Lower leg skin (tissue), 4 donors: ENCODE results near the gene EFEMP1. TPM values are rescaled to one million over a fixed set of nuclear protein-coding genes. Genes with fewer than 3 reads are reported as not detected.

Experiments
- DNase-seq, 2 donors: peaks; one replicate each; pipeline ENCODE4 v3.0.0-alpha.2; 2019; ENCODE audit warnings: low spot score in 2 of 2
- H3K4me3 ChIP-seq: fragments of 200-600 bp; sonication (generic); 2 replicates; pipeline ENCODE4 v1.5.1; 2017; ENCODE audit warnings: mild to moderate bottlenecking, low read depth; ENCODE audit not compliant: poor library complexity, severe bottlenecking
- POLR2A ChIP-seq, 2 donors: fragments of 450-650 bp; IDR thresholded peaks; one replicate each; pipeline ENCODE4 v1.6.1; 2016 to 2017; ENCODE audit warnings: antibody characterized with exemption in 2 of 2, mild to moderate bottlenecking in 1 of 2, moderate library complexity in 1 of 2
- WGBS, 2 donors: methylation state at CpG; one replicate each; pipeline ENCODE4 v1.1.5; 2018; 5-methylcytosine and 5-hydroxymethylcytosine counted together
- intact Hi-C: fragments of 100-400 bp; cut with DNase I; formaldehyde crosslinking; loops from one replicate; pipeline ENCODE4 v1.15.0; 2023; ENCODE audit warnings: low total_unique reads
- total RNA-seq, 4 donors: library from RNA; depleted of rRNA; stranded (reverse); fragments of >200 nt; gene quantifications; one replicate each; pipeline ENCODE4 v1.1.0, GENCODE V29; 2016
- TF ChIP-seq, protein P1 (sequence below), 3 donors: fragments of 450-650 bp; IDR thresholded peaks; one replicate each; pipeline ENCODE4 v1.5.1; 2016; ENCODE audit warnings: antibody characterized with exemption in 3 of 3, mild to moderate bottlenecking in 3 of 3, moderate library complexity in 2 of 3

EFEMP1 gene
- total RNA-seq, 4 donors from 2014 or later: 86.2 to 113 (median 98.9) TPM

DNA sequence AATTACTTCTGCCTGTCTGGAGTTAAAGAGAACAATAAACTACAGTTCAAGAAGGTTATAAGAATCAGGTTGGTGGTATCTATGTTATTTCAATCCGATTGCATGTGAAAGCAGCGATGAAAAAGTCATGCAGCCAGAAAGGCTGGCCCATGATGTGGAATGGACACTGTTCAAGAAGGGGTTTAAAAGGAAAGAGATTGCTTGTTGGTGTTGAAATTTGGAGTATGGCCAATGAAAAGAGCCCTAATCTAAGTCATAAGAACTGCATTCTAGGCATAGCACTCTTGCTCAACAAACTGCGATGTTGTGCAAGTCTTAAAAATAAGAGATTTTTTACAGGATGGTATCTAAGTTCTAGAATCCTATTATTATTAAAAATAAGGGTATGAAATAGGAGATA is 61.3 kb downstream of the EFEMP1 start:
- peak in 1 of 2 donors; percentile 58 for DNase-seq
- no peak overlapping the region for H3K4me3 ChIP-seq
- TF ChIP-seq, protein P1, sequence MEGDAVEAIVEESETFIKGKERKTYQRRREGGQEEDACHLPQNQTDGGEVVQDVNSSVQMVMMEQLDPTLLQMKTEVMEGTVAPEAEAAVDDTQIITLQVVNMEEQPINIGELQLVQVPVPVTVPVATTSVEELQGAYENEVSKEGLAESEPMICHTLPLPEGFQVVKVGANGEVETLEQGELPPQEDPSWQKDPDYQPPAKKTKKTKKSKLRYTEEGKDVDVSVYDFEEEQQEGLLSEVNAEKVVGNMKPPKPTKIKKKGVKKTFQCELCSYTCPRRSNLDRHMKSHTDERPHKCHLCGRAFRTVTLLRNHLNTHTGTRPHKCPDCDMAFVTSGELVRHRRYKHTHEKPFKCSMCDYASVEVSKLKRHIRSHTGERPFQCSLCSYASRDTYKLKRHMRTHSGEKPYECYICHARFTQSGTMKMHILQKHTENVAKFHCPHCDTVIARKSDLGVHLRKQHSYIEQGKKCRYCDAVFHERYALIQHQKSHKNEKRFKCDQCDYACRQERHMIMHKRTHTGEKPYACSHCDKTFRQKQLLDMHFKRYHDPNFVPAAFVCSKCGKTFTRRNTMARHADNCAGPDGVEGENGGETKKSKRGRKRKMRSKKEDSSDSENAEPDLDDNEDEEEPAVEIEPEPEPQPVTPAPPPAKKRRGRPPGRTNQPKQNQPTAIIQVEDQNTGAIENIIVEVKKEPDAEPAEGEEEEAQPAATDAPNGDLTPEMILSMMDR (IDR thresholded peaks at IDR 0.05): no peak
- TF ChIP-seq POLR2A (IDR thresholded peaks at IDR 0.05): no peak
- intact Hi-C loops: no loop called here
- 54 to 65% methylated on average over 3 of the region's 3 CpGs for WGBS, 2 donors

DNA sequence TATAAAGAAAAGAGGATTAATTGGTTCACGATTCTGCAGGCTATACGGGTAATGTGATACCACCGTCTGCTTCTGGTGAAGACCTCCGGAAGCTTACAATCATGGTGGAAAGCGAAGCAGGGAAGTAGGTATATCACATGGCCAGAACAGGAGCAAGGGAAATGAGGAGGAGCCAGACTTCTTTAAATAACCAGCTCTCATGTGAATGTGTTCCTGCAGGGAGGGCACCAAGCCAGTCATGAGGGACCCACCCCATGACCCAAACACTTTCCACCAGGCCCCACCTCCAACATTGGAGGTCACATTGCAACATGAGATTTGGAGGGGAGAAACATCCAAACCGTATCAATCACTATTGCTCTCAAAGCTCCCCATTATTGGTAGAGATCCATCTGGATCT is 61.8 kb downstream of the EFEMP1 start:
- intact Hi-C loops: no loop called here
- WGBS, 2 donors: 87 to 89% methylated on average over 6 of the region's 6 CpGs
- DNase-seq: no peak
- no peak overlapping the region for H3K4me3 ChIP-seq
- no peak for TF ChIP-seq POLR2A (IDR thresholded peaks at IDR 0.05)
- TF ChIP-seq, protein P1 (IDR thresholded peaks at IDR 0.05): no peak

DNA sequence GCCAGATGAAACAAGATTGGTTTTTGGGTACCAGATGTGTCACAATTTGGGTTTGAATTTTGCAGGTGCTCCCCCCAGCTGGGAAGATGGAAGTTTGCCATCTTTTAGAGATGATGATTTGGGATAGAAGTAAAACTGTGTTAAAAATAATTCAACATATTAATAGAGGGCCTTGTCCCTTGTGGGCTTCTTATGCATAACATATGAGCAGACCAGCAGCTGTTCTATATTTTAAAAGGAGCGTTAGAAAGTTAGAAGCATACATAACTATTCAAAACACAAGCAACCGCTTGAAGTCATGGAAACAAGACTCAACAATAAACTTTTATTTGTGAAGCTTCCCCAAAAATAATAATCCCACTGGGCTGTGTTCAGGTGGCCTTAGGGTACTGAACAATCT is 62.8 kb downstream of the EFEMP1 start:
- intact Hi-C loops: no loop called here
- TF ChIP-seq, protein P1 (IDR thresholded peaks at IDR 0.05): no peak
- no peak for TF ChIP-seq POLR2A (IDR thresholded peaks at IDR 0.05)
- H3K4me3 ChIP-seq: no peak overlapping the region
- 62 to 83% methylated on average over 2 of the region's 2 CpGs for WGBS, 2 donors
- no peak for DNase-seq

DNA sequence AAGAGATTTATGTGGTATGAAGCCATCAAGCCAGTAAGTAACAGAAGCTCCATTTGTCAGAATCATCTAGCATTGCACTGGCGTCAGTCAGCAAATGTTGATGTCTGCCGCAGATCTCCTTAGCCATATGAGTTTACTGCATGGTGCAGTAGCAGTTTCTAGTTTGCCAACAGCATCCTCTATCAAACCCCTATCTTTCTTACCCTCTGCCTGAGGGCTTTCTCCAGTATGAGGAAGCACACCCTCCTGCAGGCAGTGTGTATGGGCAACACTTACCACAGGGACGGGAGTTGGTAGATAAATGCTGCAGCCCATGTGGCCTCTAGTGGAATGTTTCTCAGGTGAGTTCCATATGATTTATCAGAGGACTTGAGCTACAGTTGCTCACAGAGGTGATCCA is 63.7 kb downstream of the EFEMP1 start:
- TF ChIP-seq, protein P1 (IDR thresholded peaks at IDR 0.05): no peak
- no peak for TF ChIP-seq POLR2A (IDR thresholded peaks at IDR 0.05)
- intact Hi-C loops: no loop called here
- 90 to 98% methylated on average over 3 of the region's 3 CpGs for WGBS, 2 donors
- no peak for DNase-seq
- H3K4me3 ChIP-seq: no peak overlapping the region

DNA sequence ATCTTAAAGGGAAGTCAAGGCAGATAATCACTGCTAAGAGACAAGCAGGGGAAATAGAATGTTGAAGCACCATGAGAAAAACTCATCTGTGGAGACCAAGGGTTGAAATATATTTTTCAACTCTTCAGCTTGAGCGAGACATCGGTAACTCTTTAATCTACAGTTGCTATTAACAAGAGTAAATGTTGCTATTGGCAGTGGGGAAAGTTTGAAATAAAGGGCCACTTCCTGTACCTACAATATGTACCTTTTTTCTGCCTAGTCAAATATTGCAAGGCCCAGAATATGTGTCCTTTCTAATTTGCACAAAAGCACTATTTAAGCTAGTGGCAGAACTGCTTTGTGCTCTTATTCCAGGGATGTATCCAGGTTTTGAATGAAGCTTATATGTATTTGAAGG is 65.8 kb downstream of the EFEMP1 start:
- DNase-seq: no peak
- TF ChIP-seq, protein P1 (IDR thresholded peaks at IDR 0.05): no peak
- no peak for TF ChIP-seq POLR2A (IDR thresholded peaks at IDR 0.05)
- H3K4me3 ChIP-seq: no peak overlapping the region
- WGBS, 2 donors: 98 to 99% methylated on average over 2 of the region's 2 CpGs
- intact Hi-C loops: no loop called here

DNA sequence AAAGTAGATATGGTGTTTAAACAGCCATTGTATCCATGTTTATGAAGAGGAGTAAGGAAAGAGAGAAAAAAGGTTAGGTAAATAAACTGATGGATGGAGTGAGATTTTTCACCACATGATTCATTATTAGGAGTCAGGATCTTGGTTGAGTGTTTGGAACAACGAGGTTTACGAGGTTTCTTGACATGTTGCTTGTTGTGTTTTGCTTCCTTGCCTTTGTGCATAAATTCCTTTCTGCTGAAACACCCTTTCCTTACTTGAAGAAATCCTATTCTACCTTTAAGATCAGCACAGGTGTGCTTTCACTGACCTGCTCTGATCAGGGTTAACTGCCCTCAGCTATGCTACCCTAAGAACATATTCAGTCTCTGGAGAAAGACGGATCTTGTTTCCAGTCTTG is 66.6 kb downstream of the EFEMP1 start:
- DNase-seq: no peak
- 43 to 59% methylated on average over 3 of the region's 3 CpGs for WGBS, 2 donors
- no peak overlapping the region for H3K4me3 ChIP-seq
- intact Hi-C loops: no loop called here
- TF ChIP-seq POLR2A (IDR thresholded peaks at IDR 0.05): no peak
- TF ChIP-seq, protein P1 (IDR thresholded peaks at IDR 0.05): no peak
